Gastroesophageal sphincter (tissue), 4 donors: ENCODE measurements around the gene LECT2. TPM values are rescaled to one million over a fixed set of nuclear protein-coding genes. Genes with fewer than 3 reads are reported as not detected.

Source experiments
- ATAC-seq: fragments of 150-250 bp; one replicate; pipeline ENCODE4 v1.9.1; 2016; ENCODE audit warnings: mild to moderate bottlenecking, moderate library complexity
- H3K27ac ChIP-seq, 4 donors: fragments of 200-600 bp; sonication (generic) in 3 of 4; 1 replicate in 3 of 4; 2 replicates in 1 of 4; pipeline ENCODE4 v1.5.1; 2016 to 2019
- H3K27me3 ChIP-seq: fragments of 200-600 bp; sonication (generic); one replicate; pipeline ENCODE4 v1.5.1; 2019
- H3K36me3 ChIP-seq, 2 donors: fragments of 200-600 bp; sonication (generic); one replicate each; pipeline ENCODE4 v1.5.1; 2019; ENCODE audit warnings: control low read depth in 1 of 2
- H3K4me1 ChIP-seq, 3 donors: fragments of 200-600 bp; sonication (generic); 1 replicate in 2 of 3; 2 replicates in 1 of 3; pipeline ENCODE4 v1.5.1; 2016 to 2019; ENCODE audit warnings: control low read depth in 2 of 3
- H3K4me3 ChIP-seq, 2 donors: fragments of 200-600 bp; sonication (generic); one replicate each; pipeline ENCODE4 v1.5.1; 2019; ENCODE audit warnings: mild to moderate bottlenecking in 1 of 2, moderate library complexity in 1 of 2
- H3K9me3 ChIP-seq, 3 donors: fragments of 200-600 bp; sonication (generic); one replicate each; pipeline ENCODE4 v1.5.1; 2017 to 2019; ENCODE audit warnings: control low read depth in 2 of 3
- CTCF ChIP-seq, 4 experiments: fragments of 200-600 bp in 2 of 4; fragments of 450-650 bp in 2 of 4; sonication (generic) in 1 of 4; IDR thresholded peaks; one replicate each; pipeline ENCODE4 v1.5.1; 2017 to 2019; ENCODE audit warnings: antibody characterized with exemption in 4 of 4, mild to moderate bottlenecking in 2 of 4, moderate library complexity in 2 of 4
- EP300 ChIP-seq: sonication (generic); formaldehyde crosslinking; IDR thresholded peaks from one replicate; pipeline ENCODE4 v1.6.1; 2017; ENCODE audit warnings: antibody characterized with exemption, mild to moderate bottlenecking
- POLR2A ChIP-seq, 2 donors: fragments of 450-650 bp; IDR thresholded peaks; one replicate each; pipeline ENCODE4 v1.6.1; 2017; ENCODE audit warnings: antibody characterized with exemption in 2 of 2, mild to moderate bottlenecking in 2 of 2, moderate library complexity in 1 of 2
- POLR2AphosphoS5 ChIP-seq: sonication (generic); formaldehyde crosslinking; IDR thresholded peaks from one replicate; pipeline ENCODE4 v1.6.1; 2017; ENCODE audit warnings: antibody characterized with exemption
- WGBS, 2 donors: methylation state at CpG; one replicate each; pipeline ENCODE4 v1.1.5; 2018; ENCODE audit warnings: low coverage in 1 of 2; 5-methylcytosine and 5-hydroxymethylcytosine counted together
- total RNA-seq, 4 donors: library from RNA; depleted of rRNA; stranded (reverse); fragments of >200 nt; gene quantifications; one replicate each; pipeline ENCODE4 v1.1.0, GENCODE V29; 2016

LECT2 gene
- total RNA-seq, 4 donors from 2014 or later, result not detected

- peaks cover 4 to 30% (median 8%) of the 10 kb centered on the region in 3 donors for H3K4me1 ChIP-seq
- H3K36me3 ChIP-seq, result no peaks in the 10 kb centered on the region
These were observed 34.9 kb upstream of the LECT2 start for GRCh38 chr5:135989686-135990085.

GRCh38 chr5:135988546-135988945 is 33.8 kb upstream of the LECT2 start:
- TF ChIP-seq POLR2AphosphoS5, result no peak
- H3K4me3 ChIP-seq, result no peak overlapping the region
- no peaks in the 10 kb centered on the region for H3K36me3 ChIP-seq
- no peak for ATAC-seq
- H3K27ac ChIP-seq, result no peak overlapping the region
- H3K27me3 ChIP-seq, result no peaks in the 10 kb centered on the region
- no peaks in the 10 kb centered on the region for H3K9me3 ChIP-seq
- WGBS, 2 donors, result 83 to 89% methylated on average over 1 to 3 of the region's 3 CpGs
- peaks cover 0 to 19% (median under 1%) of the 10 kb centered on the region in 3 donors for H3K4me1 ChIP-seq

More at GRCh38 chr5:135989686-135990085, 34.9 kb upstream of the LECT2 start:
- ATAC-seq, result no peak
- H3K27me3 ChIP-seq, result no peaks in the 10 kb centered on the region
- H3K9me3 ChIP-seq, result no peaks in the 10 kb centered on the region
- WGBS, 2 donors, result 51 to 70% methylated on average over 4 to 7 of the region's 7 CpGs
- H3K27ac ChIP-seq, result no peak overlapping the region
- H3K4me3 ChIP-seq, result no peak overlapping the region
- TF ChIP-seq POLR2A (IDR thresholded peaks at IDR 0.05), result no peak
- TF ChIP-seq EP300, result no peak
- TF ChIP-seq CTCF (IDR thresholded peaks at IDR 0.05), result no peak

- ATAC-seq, result peak; percentile 32
- no peaks in the 10 kb centered on the region for H3K27me3 ChIP-seq
- H3K36me3 ChIP-seq, result no peaks in the 10 kb centered on the region
- H3K4me3 ChIP-seq, result no peak overlapping the region
- peak overlapping the region; percentile 7 to 57 (median 28) for H3K27ac ChIP-seq
- H3K9me3 ChIP-seq, result no peaks in the 10 kb centered on the region
- H3K4me1 ChIP-seq, result peaks cover 0 to 18% (median 0%) of the 10 kb centered on the region in 3 donors
- TF ChIP-seq POLR2AphosphoS5 (peak; percentile 15), CTCF (IDR thresholded peaks at IDR 0.05) (no peak), EP300 (no peak), POLR2A (IDR thresholded peaks at IDR 0.05) (no peak)
- 4 to 14% methylated on average over 3 of the region's 3 CpGs for WGBS, 2 donors
These were observed 32.2 kb upstream of the LECT2 start for GRCh38 chr5:135986891-135987401.

GRCh38 chr5:135986401-135986800 is 31.6 kb upstream of the LECT2 start:
- no peaks in the 10 kb centered on the region for H3K27me3 ChIP-seq
- H3K4me1 ChIP-seq, result peaks cover 0 to 18% (median 0%) of the 10 kb centered on the region in 3 donors
- ATAC-seq, result no peak
- 64 to 81% methylated on average over 3 of the region's 3 CpGs for WGBS, 2 donors
- peak overlapping the region in 3 of 4 donors; percentile 7 to 57 (median 16) for H3K27ac ChIP-seq
- TF ChIP-seq POLR2AphosphoS5, result no peak
- no peak for TF ChIP-seq POLR2A (IDR thresholded peaks at IDR 0.05)
- TF ChIP-seq CTCF (IDR thresholded peaks at IDR 0.05), result no peak
- TF ChIP-seq EP300, result no peak
- no peak overlapping the region for H3K4me3 ChIP-seq
- H3K9me3 ChIP-seq, result no peaks in the 10 kb centered on the region
- H3K36me3 ChIP-seq, result no peaks in the 10 kb centered on the region

- 60 to 78% methylated on average over 1 of the region's 1 CpG for WGBS, 2 donors
These were observed 31.2 kb upstream of the LECT2 start for GRCh38 chr5:135985951-135986350.

More at GRCh38 chr5:135985951-135986350, 31.2 kb upstream of the LECT2 start:
- ATAC-seq, result no peak
- H3K36me3 ChIP-seq, result no peaks in the 10 kb centered on the region
- H3K4me1 ChIP-seq, result peaks cover 0 to 16% (median 0%) of the 10 kb centered on the region in 3 donors
- H3K27me3 ChIP-seq, result no peaks in the 10 kb centered on the region
- TF ChIP-seq POLR2AphosphoS5 (no peak), CTCF (IDR thresholded peaks at IDR 0.05) (no peak), POLR2A (IDR thresholded peaks at IDR 0.05) (no peak)
- H3K27ac ChIP-seq, result peak overlapping the region in 2 of 4 donors; percentile 16 to 57
- no peak overlapping the region for H3K4me3 ChIP-seq
- no peaks in the 10 kb centered on the region for H3K9me3 ChIP-seq
